Left renal pelvis (tissue), 4 donors: ENCODE results near the gene RMC1. TPM values are rescaled to one million over a fixed set of nuclear protein-coding genes. Genes with fewer than 3 reads are reported as not detected.

ENCODE experiments used
- DNase-seq, 4 donors: peaks; one replicate each; pipeline ENCODE4 v3.0.0-alpha.2; 2013; ENCODE audit warnings: low read depth in 4 of 4, low spot score in 3 of 4
- polyA plus RNA-seq, 4 donors: library from polyadenylated mRNA; unstranded; fragments of 120-200 nt; gene quantifications; one replicate each; pipeline ENCODE4 v1.2.1, GENCODE V29; 2013; ENCODE audit not compliant: insufficient read length in 4 of 4

RMC1 gene
- polyA plus RNA-seq, 4 donors: 14.9 to 29.9 (median 26.4) TPM

DNA sequence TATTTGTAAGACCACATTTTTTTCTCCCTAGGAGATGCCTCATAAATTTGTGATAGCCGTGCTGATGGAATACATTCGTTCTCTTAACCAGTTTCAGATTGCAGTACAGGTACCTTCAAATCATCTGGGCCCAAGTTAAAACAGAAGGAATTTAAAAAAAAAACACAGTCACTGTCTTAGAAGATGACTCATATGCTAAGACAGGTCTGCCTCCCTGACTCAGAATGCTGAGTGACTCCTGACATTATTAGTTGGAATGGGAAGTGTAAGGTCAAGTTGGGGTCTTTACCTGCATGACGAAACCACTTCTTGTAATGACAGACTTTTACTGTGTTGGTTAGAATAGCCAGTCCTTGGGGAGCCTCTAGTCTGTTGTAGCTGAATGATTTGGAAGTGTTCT is 26.3 kb downstream of the RMC1 start:
- no peak for DNase-seq

DNA sequence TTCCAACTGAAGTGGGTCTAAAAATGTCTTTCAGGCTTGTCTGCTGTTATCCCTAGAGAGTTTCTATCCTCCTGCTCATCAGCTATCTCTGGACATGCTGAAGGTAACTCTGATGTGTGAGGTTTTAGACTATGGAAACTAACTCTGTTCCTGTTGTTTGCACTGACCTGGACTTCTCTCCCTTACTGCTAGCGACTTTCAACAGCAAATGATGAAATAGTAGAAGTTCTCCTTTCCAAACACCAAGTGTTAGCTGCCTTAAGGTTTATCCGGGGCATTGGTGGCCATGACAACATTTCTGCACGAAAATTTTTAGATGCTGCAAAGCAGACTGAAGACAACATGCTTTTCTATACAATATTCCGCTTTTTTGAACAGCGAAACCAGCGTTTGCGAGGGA is 26.9 kb downstream of the RMC1 start:
- DNase-seq: no peak

DNA sequence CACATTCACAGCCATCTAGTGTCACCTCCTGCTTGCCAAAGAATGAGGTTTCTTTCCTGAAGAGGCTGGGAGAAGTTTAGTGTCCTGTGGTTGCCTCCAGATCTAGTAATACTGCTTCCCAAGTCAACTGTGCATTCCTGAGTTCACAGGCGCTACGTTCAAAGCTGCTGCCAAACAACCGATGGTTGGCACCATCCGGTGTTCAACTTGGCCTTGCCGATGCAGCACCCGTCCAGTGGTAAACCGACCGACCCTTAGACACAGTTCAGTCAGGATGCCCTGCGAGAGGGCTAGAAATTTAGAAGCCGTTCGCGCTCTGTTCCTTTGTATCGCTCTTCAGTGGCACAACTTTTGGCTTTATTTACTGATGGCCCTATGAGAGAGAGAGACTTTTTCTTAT is 28.6 kb downstream of the RMC1 start:
- no peak for DNase-seq

DNA sequence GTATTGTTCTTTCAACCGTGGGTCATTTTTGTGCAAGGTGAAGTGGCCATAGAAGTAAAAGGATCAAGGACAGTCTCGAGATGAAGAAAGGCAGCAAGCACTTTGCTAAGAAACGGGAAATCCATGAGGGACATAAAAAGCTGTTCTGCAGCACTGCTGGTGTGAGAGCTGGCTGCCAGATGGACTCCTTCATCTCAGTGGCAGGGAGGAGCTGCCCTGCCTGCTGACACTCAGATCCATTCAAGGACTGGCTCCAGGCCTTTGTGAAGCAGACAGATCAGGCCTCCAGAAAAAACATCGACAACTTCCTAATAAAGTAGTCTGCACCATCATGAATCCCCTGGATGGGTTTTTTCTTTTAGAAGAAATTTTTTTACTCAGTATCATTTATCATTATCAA is 29.5 kb downstream of the RMC1 start:
- no peak for DNase-seq

DNA sequence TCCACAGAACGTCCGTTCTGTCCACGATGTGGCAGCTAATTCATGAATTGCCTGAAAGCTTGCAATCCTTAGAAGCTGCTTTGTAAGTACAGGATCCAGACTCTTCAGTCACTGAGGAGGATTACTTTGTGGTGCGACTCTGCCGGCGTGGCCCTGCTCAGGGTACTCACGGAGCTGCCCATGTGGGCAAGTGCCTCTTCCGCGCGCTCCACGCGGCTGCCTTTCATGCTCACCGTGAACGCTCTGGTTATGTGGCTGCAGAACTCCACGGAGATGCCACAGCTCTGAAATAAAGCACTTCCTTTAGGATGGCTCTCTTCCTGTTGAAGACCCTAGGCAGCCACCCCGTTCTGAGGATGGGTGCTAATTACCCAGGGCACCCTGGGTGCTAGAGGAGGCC is 31.0 kb downstream of the RMC1 start:
- DNase-seq: no peak

DNA sequence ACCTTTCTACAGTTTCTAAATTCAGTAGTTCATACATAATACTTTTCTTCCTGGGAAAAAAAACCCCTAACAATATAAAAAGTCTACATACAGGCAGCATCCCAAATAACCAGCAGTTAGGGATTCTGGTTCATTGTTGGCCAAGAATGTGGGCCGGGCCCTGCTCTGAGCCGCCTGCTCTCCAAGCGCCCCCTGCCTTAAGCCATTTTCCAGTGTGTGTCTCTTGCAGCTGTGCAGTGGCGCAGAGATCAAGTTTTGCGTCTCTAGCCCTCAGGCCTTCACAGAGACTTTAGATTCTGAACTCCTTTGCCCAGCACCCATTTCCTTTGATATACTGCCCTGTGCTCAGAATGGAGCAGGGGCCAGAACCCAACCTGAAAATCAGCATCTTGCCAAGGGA is 32.9 kb downstream of the RMC1 start:
- DNase-seq: no peak

DNA sequence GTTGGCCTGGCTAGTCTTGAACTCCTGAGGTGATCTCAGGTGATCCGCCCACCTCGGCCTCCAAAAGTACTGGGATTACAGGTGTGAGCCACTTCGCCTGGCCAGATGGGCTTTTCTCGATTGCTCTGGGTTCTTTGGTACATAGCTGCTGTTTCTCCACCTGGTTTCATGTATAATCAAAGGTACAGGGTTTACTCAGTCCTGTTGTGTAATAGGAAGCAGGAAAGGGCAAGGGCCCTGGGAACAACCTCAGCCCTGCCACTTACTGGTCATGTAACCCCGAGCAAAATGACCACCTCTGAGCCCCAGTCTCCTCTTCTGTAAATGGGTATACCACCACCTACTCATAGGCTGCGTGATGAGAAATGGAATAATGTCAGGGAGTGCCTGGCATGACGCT is 34.0 kb downstream of the RMC1 start:
- DNase-seq: no peak

DNA sequence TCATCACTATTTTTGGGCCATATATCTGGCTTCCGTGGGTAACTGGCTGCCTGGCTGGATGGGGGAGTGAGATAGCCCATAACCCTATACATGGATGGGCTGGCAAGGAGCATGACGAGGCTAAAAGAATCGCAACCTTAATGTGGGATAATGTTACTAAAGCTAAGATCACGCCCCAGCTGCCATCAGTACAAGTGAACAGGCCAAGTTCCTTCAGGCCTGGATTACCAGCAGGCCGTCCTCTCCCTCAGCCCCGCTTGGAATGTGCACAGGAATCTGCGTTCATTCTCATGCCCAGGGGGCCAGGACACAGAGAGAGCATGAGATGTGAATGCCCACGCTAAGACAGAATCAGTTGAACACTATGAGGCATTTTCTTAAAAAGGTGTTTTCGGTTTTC is 34.7 kb downstream of the RMC1 start:
- DNase-seq: no peak

DNA sequence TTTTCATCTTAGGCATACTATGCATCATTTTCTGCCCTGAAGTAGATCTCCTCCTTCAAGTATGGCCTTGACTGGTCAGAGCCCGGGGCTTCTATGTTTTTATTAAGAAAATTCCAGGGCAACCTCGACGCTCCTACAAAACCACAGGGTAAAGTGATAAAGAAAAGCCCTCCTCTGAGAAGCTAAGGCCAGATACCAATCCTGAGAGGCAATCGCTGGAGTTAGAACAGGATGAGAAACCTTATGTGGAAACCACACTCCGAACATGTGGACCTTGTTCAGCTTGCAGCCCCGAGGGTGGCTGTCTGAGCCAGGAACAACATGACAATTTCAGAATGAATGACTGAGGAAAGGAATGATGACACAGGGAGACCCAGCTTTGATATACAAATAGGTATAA is 35.6 kb downstream of the RMC1 start:
- no peak for DNase-seq

DNA sequence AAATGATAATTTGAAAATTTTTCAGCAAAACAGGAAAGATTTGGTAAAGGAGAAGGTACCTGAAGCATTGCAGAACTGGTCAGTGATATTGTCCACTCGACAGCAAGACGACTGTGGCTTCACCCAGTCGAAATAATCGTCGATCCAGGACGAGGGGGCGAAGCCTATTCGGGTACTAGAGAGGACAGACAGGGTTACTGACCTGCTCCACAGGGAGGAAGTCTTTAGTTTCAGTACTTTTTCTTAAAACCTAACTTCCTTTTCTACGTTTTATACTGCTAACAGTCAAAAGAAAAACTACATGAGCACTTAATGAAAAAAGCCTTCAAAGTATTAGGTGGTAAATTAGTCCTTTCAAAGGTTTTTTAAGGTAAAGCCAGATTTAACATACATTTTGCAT is 36.0 kb downstream of the RMC1 start:
- DNase-seq: no peak

DNA sequence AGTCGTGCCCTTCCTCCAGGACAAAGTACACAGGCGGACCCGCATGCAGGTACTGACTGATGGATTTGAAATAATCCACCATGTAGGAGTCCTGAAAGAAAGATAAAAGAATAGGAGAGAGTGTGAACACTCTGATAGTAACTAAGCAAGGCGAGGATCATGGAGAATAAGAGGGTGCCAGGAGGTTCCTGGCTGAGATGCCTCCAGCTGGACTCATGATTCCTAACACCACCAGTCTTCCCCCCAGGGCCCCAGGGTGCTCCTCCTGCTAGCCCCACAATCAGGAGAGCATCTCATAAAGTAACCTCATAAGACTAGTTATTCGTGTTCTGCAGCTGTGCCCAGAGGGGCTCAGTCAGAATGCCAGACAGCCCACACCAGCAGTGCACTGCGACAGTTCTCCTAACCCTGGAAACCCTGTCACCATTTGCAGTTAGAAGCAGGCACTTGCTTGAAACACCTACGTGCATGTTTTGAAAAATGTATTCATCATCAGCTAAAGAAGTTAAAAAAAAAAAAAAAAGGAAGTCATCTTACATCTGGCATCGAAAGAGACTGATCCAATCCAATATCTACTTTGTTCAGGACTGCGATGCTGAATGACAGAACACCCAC is 36.7 kb downstream of the RMC1 start:
- DNase-seq: no peak

DNA sequence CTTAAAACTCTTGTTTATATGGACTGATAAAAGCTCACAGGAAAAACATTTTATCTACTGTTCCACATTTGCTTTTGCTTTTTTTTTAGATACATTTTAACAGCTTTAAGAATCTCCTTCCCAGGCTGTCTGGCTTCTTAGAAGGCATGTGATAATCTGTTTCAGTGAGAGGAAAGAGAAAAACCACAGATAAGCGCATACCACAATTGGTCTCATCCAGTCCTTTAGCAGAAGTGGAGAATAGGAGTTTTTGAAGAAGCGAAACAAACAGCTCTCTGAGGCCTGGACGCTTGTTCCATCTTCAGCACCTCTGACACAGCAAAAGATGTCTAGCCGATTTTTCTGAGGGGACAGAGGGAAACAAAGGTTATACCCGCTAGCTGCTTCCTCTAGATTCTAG is 37.6 kb downstream of the RMC1 start:
- no peak for DNase-seq

DNA sequence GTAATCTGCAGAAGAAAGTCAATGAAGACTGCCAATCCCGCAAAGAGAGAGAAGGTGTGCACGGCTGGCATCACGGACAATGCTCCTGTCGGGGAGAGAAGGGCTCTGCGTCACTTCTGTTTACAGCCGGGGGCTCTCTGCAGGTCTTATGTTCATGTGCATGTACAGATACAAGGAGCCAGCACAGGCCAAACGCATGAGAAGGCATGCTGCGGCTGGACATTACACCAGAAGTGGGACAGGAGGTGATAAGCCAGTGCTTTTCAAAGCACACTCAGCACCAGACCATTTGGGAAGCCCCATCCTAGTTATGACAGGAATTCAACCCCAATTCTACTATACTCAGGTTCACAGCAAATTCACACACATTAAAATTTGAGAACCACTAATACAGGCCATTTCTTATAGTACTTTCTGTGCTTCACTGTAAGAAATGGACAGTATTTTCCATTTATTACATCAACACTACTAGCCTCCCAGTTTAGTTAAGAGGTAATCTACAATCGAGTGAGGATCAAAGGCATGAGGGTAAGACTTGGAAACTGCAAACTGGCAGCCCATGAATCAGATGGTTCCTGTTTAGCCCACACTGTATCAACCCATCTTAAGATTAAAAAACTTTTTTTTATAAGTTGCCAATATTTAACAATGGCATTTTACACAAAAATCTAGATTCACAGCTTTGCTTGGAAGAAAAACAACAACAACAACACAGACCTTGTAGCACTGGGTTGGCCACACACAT is 38.2 kb downstream of the RMC1 start:
- DNase-seq: no peak

DNA sequence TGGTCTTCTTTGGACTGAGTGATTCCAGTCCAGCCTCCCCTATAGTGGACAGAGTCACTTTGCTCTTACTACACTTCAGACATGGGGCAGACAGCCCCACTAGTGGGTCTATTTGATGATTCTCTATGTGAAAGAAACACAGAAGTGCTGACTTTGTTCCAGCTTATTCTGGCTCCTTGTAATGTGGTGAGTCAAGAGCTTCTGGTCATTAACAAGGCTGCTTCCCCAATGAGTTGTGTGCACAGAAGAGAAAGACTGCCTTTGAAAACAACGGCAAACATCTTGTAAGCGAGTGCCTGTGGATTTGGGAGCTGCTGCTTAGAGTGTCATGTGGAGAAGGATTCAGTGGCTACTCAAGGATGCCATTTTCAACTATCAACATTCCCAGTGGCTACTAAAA is 39.1 kb downstream of the RMC1 start:
- no peak for DNase-seq

DNA sequence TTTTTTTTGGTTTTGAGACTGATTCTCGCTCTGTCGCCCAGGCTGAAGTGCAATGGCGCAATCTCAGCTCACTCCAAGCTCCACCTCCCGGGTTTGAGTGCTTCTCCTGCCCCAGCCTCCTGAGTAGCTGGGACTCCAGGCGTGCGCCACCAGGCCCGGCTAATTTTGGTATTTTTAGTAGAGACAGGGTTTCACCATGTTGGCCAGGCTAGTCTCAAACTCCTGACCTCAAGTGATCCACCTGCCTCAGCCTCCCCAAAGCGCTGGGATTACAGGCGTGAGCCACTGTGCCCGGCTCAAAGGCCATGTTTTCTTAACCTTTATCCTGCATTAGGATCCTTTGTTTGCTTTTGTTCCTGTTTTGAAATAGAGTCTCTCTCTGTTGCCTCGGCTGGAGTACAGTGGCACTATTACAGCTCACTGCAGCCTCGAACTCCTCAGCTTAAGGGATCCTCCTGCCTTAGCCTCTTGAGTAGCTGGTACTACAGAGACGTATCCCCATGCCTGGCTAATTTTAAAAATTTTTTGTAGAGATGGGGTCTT is 42.0 kb downstream of the RMC1 start:
- DNase-seq: no peak

DNA sequence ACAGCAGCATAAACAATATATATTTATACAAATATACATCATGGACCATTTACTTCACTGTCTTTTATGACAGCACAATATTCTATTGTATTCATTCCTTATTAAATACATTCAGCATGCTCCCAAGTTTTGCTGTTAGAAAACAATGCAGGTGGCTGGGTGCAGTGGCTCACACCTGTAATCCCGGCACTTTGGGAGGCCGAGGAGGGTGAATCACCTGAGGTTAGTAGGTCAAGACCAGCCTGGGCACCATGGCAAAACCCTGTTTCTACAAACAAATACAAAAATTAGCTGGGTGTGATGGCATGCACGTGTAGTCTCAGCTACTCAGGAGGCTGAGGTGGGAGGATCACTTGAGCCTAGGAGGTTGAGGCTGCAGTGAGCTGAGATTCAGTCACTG is 44.0 kb downstream of the RMC1 start:
- no peak for DNase-seq

DNA sequence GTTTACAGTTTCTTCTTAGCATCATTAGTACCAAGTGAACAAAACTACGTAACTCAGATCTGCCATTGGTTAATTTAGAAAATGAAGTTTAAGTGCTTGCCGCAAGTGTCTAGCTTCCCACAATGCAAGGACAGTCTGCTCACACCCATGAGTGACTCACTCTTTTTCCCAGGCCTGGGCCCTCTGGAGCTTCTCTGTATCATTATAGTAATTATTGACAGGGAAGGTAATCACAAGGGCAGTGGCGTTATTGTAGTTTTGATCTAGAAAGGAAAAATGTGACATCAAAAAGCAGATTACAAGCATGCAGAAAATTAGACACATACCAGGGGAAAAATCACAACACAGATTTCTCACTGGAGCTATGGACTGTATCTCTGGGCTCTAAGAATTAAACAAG is 44.5 kb downstream of the RMC1 start:
- DNase-seq: no peak

DNA sequence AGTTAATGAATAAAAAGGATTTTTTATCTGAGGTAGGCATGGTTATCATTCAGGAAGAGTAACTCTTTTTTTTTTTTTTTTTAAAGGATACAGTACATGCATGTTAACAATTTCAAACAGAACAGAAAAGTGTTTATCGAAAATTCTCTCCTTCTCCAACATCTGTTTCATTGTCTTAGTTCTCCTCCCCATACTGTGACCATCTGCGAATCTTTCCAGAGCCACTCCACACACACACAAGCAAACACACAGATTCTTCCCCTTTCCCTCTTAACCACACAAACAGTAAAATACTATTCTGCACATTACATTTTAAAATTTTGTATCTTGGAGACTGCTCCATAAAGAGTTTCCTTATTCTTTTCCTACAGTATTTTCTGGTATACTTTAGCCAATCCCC is 45.0 kb downstream of the RMC1 start:
- DNase-seq: no peak

DNA sequence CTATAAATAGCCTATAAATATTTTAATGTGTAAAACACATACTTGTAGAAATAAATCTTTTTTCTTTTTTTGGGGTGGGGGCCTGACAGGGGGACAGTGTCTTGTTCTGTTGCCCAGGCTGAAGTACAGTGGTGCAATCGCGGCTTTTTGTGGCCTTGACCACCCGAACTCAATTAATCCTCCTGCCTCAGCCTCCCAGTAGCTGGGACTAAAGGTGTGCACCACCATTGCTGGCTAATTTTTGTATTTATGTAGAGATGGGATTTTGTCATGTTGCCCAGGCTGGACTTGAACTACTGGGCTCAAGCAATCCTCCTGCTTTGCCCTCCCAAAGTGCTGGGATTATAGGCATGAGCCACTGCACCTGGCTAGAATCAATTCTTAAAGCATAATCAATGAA is 45.4 kb downstream of the RMC1 start:
- no peak for DNase-seq

DNA sequence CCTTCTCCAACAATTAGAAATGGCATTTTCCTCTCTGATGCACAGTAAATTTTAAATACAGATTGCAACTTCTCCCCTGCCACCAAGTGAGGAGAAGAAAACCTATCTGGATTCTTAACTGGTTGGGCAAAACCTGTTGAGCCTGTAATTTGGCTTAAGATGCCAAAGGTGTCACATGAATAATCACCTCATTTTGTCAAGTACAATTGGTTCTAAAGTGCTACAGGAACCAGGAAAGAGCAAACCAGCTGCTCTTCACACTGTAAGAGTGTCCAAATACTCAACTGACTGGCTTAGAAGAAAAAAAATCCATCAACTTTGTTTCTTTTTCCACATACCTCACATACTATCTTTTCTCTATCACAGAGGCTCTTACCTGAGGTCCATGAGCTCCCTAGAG is 47.6 kb downstream of the RMC1 start:
- no peak for DNase-seq

DNA sequence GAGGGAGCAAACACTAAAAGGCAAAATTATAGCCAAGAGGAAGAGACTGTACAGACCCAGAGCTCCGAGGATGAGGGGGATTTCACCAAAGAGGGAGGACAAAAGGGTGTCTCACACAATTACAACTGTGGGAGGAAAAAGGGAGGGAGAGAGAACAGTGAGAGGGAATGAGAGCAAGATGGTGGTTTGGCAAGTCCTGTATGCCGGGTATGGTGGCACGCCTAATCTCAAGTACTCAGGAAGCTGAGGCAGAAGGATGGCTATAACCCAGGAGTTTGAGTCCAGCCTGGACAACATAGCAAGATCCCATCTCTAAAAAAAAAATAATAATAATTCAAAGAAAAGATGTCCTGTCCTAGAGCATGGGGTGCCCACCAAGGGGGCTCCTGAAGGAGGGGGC is 48.7 kb downstream of the RMC1 start:
- no peak for DNase-seq

DNA sequence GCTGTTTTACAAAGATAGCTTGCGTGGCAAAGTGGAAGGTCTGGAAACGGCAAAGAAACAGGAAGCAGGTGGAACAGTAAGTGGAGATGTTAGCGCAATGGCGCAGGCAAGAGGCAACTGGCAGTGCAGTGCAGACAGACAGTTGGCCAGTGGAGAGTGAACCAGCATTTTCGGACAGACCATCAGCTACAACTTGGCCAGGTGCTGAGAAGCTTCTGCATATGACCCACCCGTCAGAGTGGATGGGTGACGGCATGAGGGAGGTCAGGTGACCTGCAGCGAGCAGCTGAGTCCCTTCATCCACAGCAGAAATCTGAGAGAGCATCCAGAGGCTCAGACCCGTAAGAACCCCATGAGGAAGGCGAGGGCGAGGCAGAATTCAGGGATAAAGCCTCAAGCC is 49.2 kb downstream of the RMC1 start:
- no peak for DNase-seq

DNA sequence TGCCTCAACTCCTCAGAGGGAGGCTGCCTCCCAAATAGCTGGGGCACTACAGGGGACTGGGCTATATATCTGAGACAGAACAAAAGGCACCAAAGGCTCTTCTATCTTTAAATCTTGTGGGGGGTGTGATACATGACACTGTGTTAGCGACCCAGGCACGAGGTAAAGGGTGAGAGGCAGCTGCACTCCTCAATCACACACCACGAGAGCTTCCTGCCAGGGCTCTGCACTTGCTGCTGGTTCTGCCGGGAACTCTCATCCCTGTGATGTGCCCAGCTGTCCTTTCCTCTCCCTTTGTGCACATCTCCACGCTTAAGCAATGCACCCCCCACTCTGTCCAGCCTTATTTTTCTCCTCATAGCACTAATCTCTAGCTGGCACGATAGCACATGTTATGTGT is 50.6 kb downstream of the RMC1 start:
- no peak for DNase-seq
